GM21447 (cell line): ENCODE data around the gene IQSEC3.
"Not testable (repeated sequence)": the region's sequence is repeated elsewhere in the genome, so short reads cannot be mapped to it uniquely, and the experiment has no call there.

Source experiments
- ATAC-seq: cut with Tn5 transposase; IDR thresholded peaks from one replicate; pipeline ENCODE4 v1.9.1; 2021; ENCODE audit not compliant: unreplicated experiment

IQSEC3 gene

GRCh38 chr12:52902-53734 is 13.4 kb upstream of the IQSEC3 start:
- ATAC-seq: not testable (repeated sequence)

GRCh38 chr12:53735-54730 is 12.5 kb upstream of the IQSEC3 start:
- no peak for ATAC-seq

GRCh38 chr12:54750-55535 is 11.6 kb upstream of the IQSEC3 start:
- no peak for ATAC-seq

GRCh38 chr12:56683-57346 is 9.8 kb upstream of the IQSEC3 start:
- ATAC-seq: no peak

GRCh38 chr12:57539-57938 is 9.0 kb upstream of the IQSEC3 start:
- no peak for ATAC-seq

- no peak for ATAC-seq
These were observed 7.7 kb upstream of the IQSEC3 start for GRCh38 chr12:58832-59231.

- not testable (repeated sequence) for ATAC-seq
These were observed 4.7 kb upstream of the IQSEC3 start for GRCh38 chr12:61845-62244.

GRCh38 chr12:65491-66063 is 990 bp upstream of the IQSEC3 start:
- ATAC-seq: not testable (repeated sequence)

- ATAC-seq: not testable (repeated sequence)
These were observed 376 bp downstream of the IQSEC3 start for GRCh38 chr12:66782-67504.

GRCh38 chr12:69677-70076 is 3.1 kb downstream of the IQSEC3 start:
- not testable (repeated sequence) for ATAC-seq

- ATAC-seq: not testable (repeated sequence)
These were observed 4.0 kb downstream of the IQSEC3 start for GRCh38 chr12:70541-70940.

GRCh38 chr12:72018-72417 is 5.5 kb downstream of the IQSEC3 start:
- not testable (repeated sequence) for ATAC-seq

GRCh38 chr12:74420-75190 is 8.0 kb downstream of the IQSEC3 start:
- ATAC-seq: not testable (repeated sequence)

GRCh38 chr12:75541-75940 is 9.0 kb downstream of the IQSEC3 start:
- ATAC-seq: not testable (repeated sequence)

- ATAC-seq: not testable (repeated sequence)
These were observed 9.5 kb downstream of the IQSEC3 start for GRCh38 chr12:76102-76501.

GRCh38 chr12:76551-76950 is 10.0 kb downstream of the IQSEC3 start:
- not testable (repeated sequence) for ATAC-seq

GRCh38 chr12:77101-77719 is 10.6 kb downstream of the IQSEC3 start:
- not testable (repeated sequence) for ATAC-seq

- not testable (repeated sequence) for ATAC-seq
These were observed 11.3 kb downstream of the IQSEC3 start for GRCh38 chr12:77769-78383.
